Measurements from ENCODE around the gene RELL2.

The RELL2 gene

GRCh38 chr5:141638771-141639170, 2.0 kb downstream of the RELL2 start:
- Histone ChIP-seq H3K4me2 (ENCODE audit: low read length) (peak overlapping the region; percentile 93), H3K36me3 (ENCODE audit: insufficient read depth, low read length) (peaks cover 44% of the 10 kb centered on the region), H3K79me2 (ENCODE audit: insufficient read depth, low read length) (peaks cover 26% of the 10 kb centered on the region), H3F3A (ENCODE audit: insufficient read depth, low read length) (no peaks in the 10 kb centered on the region), H4K20me1 (ENCODE audit: insufficient read depth, low read length) (no peaks in the 10 kb centered on the region), H3K4me1 (ENCODE audit: insufficient read depth, low read length, severe bottlenecking) (peaks cover 35% of the 10 kb centered on the region), H3K9me2 (ENCODE audit: low read depth, low read length) (no peaks in the 10 kb centered on the region), H3K27ac (ENCODE audit: low read depth, low read length, poor library complexity, severe bottlenecking) (peak overlapping the region; percentile 70), H3K9ac (ENCODE audit: low read length) (peak overlapping the region; percentile 90; the same call in 1 of the 2 replicates), H3K9me3 (ENCODE audit: low read length) (no peaks in the 10 kb centered on the region), H3K4me3 (ENCODE audit: low read depth, low read length, poor library complexity, severe bottlenecking) (peak overlapping the region; percentile 94), H3K27me3 (ENCODE audit: insufficient read depth, low read length) (no peaks in the 10 kb centered on the region), H2AFZ (ENCODE audit: low read length) (no peak overlapping the region)
- TF ChIP-seq CTCF (IDR thresholded peaks at IDR 0.05; ENCODE audit: low read length) (no peak), EZH2 (IDR thresholded peaks at IDR 0.05; ENCODE audit: borderline replicate concordance, low read length) (no peak)

GRCh38 chr5:141639357-141640050, 2.7 kb downstream of the RELL2 start:
- no peak for TF ChIP-seq CTCF (IDR thresholded peaks at IDR 0.05; ENCODE audit: low read length)
- TF ChIP-seq EZH2 (IDR thresholded peaks at IDR 0.05; ENCODE audit: borderline replicate concordance, low read length) = no peak
- H3K4me3 ChIP-seq (ENCODE audit: low read depth, low read length, poor library complexity, severe bottlenecking) = no peak overlapping the region
- H2AFZ ChIP-seq (ENCODE audit: low read length) = no peak overlapping the region
- H3F3A ChIP-seq (ENCODE audit: insufficient read depth, low read length) = no peaks in the 10 kb centered on the region
- H3K27ac ChIP-seq (ENCODE audit: low read depth, low read length, poor library complexity, severe bottlenecking) = no peak overlapping the region
- no peaks in the 10 kb centered on the region for H3K27me3 ChIP-seq (ENCODE audit: insufficient read depth, low read length)
- H3K36me3 ChIP-seq (ENCODE audit: insufficient read depth, low read length) = peaks cover 48% of the 10 kb centered on the region
- peaks cover 30% of the 10 kb centered on the region for H3K4me1 ChIP-seq (ENCODE audit: insufficient read depth, low read length, severe bottlenecking)
- no peak overlapping the region for H3K9ac ChIP-seq (ENCODE audit: low read length)
- no peak overlapping the region; the same call in 1 of the 2 replicates for H3K4me2 ChIP-seq (ENCODE audit: low read length)
- H3K9me2 ChIP-seq (ENCODE audit: low read depth, low read length) = no peaks in the 10 kb centered on the region
- peaks cover 21% of the 10 kb centered on the region for H3K79me2 ChIP-seq (ENCODE audit: insufficient read depth, low read length)
- no peaks in the 10 kb centered on the region for H3K9me3 ChIP-seq (ENCODE audit: low read length)
- no peaks in the 10 kb centered on the region for H4K20me1 ChIP-seq (ENCODE audit: insufficient read depth, low read length)

- H3K4me3 ChIP-seq (ENCODE audit: low read depth, low read length, poor library complexity, severe bottlenecking) = no peak overlapping the region
- H3K4me2 ChIP-seq (ENCODE audit: low read length) = no peak overlapping the region
- H2AFZ ChIP-seq (ENCODE audit: low read length) = no peak overlapping the region
- no peaks in the 10 kb centered on the region for H4K20me1 ChIP-seq (ENCODE audit: insufficient read depth, low read length)
- no peaks in the 10 kb centered on the region for H3K9me2 ChIP-seq (ENCODE audit: low read depth, low read length)
- no peaks in the 10 kb centered on the region for H3K9me3 ChIP-seq (ENCODE audit: low read length)
- H3K36me3 ChIP-seq (ENCODE audit: insufficient read depth, low read length) = peaks cover 53% of the 10 kb centered on the region
- no peaks in the 10 kb centered on the region for H3K27me3 ChIP-seq (ENCODE audit: insufficient read depth, low read length)
- TF ChIP-seq EZH2 (IDR thresholded peaks at IDR 0.05; ENCODE audit: borderline replicate concordance, low read length) (no peak), CTCF (IDR thresholded peaks at IDR 0.05; ENCODE audit: low read length) (no peak)
- peaks cover 15% of the 10 kb centered on the region for H3K79me2 ChIP-seq (ENCODE audit: insufficient read depth, low read length)
- H3K27ac ChIP-seq (ENCODE audit: low read depth, low read length, poor library complexity, severe bottlenecking) = no peak overlapping the region
- no peaks in the 10 kb centered on the region for H3F3A ChIP-seq (ENCODE audit: insufficient read depth, low read length)
- no peak overlapping the region for H3K9ac ChIP-seq (ENCODE audit: low read length)
- peaks cover 24% of the 10 kb centered on the region for H3K4me1 ChIP-seq (ENCODE audit: insufficient read depth, low read length, severe bottlenecking)
These were observed 3.2 kb downstream of the RELL2 start for GRCh38 chr5:141640051-141640415.

Data from OCI-LY1 (cell line).